KBM-7 (cell line): ENCODE data around the gene BICRAL.

Experiments
- DNase-seq: peaks from one replicate; pipeline ENCODE4 v3.0.0-alpha.2; 2015
- in situ Hi-C: fragments of 300-500 bp; cut with MboI; formaldehyde crosslinking; loops from 2 replicates; pipeline ENCODE4 v1.14.3; 2020; ENCODE audit warnings: low sequenced_read_pairs, low pct_unique_long_range_greater_than_20kb, mixed read lengths

The BICRAL gene

GRCh38 chr6:42820512-42821340, 38.9 kb downstream of the BICRAL start:
- DNase-seq, result no peak
- in situ Hi-C loops, result no loop called here

- DNase-seq, result no peak
- in situ Hi-C loops, result no loop called here
Measured at GRCh38 chr6:42821341-42821668, 39.5 kb downstream of the BICRAL start.

DNA sequence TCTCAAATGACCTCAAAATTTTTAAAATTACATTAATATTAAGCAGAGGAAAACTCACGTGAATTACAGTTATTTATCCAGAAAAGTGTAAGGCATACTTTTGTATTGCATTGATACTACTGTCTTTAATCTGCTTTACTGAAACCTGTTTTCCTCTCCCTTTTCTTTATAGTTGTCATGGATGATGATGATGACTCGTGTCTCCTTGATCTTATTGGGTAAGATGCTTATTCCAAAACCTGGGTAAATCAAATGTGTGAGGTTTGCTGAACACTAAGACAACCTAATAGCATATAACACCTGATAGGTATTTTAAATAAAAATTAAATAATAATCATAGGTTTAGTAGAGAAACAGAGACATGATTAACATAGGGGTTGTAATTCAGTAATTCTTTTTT, 40.0 kb downstream of the BICRAL start:
- no peak for DNase-seq
- in situ Hi-C loops, result no loop called here

DNA sequence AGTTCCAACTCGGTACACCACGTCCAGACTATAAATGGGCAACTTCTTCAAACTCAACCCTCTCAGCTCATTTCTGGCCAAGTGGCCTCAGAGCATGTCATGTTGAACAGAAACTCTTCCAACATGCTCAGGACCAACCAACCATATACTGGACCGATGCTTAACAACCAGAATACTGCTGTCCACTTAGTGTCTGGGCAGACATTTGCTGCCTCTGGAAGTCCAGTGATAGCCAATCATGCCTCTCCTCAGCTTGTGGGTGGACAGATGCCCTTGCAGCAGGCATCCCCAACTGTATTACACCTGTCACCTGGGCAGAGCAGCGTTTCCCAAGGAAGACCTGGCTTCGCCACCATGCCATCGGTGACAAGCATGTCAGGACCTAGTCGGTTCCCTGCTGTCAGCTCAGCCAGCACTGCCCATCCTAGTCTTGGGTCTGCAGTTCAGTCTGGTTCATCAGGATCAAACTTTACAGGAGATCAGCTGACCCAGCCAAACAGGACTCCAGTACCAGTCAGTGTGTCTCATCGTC, 47.8 kb downstream of the BICRAL start:
- in situ Hi-C loops, result no loop called here

DNA sequence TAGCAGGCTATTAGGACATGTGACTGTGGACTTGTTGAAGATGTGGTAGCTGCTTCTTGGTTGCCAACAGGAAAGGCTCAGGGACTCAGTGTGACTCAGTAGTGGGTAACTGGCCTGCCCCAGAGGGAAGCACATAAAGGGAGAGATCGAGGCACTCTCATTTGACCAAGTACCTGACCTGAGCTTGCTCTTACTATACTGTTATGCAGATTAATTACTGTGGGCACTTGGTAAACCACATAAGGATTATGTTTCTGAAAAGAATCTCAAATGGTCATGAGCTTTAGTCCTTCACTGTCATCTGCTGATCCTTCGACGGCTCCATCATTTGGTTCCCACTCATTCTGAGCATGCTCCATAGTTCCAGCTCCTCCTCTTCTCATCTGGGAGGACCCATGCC, 49.4 kb downstream of the BICRAL start:
- no peak for DNase-seq
- in situ Hi-C loops, result no loop called here

More for the DNA sequence above, 47.8 kb downstream of the BICRAL start:
- DNase-seq, result no peak

- in situ Hi-C loops, result no loop called here
- DNase-seq, result no peak
Measured at GRCh38 chr6:42834056-42834455, 52.2 kb downstream of the BICRAL start.

DNA sequence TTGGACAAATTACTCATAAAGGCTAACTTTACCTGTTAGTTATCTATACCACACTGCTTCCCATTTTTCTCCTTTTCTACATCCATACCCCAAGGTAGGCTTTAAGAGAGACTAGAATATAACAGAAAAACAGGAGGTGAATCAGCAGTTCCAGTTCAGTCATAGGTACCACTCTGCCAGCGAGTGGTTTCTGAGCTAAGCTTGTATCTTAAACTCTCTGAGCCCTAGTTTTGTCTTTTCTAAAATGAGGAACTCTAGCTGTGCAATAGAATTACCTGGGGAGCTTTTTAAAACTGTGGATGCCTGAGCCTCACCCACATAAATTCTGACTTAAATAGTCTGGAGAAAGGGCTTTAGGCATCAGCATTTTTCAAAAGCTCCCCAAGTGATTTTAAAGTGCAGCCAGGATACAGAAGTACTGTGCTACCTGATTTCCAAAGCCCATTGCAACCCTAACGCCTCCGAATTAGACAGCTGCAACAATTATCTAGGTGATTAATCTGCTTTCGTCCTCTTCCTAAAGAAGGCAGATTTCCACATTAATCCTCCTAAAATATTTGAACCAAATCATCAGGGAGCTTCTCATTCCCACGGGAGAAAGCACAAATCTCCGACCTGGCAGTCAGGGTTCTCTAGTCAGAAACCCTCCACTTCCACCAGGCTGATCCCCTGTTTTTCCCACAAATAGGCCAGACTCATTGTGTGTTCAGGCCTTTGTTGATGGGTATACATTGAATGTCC, 60.2 kb downstream of the BICRAL start:
- no peak for DNase-seq
- in situ Hi-C loops, result no loop called here

DNA sequence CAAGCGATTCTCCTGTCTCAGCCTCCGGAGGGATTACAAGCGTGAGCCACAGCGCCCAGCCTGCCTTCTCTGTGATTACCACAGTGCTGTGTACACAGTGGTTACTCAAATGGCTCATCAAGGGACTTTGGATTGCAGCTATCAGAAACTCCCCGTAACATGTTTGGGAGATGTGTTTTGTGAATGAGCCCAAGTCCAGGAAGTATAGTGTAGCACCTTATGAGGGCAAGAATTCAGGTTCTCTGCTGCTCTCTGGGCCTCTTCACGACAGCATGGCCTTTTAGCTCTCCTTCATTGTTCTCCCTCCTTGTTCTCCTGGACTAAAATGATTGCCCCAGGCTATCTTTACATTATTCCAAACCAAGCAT, 63.5 kb downstream of the BICRAL start:
- in situ Hi-C loops, result no loop called here
- DNase-seq, result no peak

- in situ Hi-C loops, result no loop called here
- no peak for DNase-seq
Measured at GRCh38 chr6:42846505-42846904, 64.7 kb downstream of the BICRAL start.

- no peak for DNase-seq
- in situ Hi-C loops, result no loop called here
Measured at GRCh38 chr6:42848700-42849099, 66.8 kb downstream of the BICRAL start.

DNA sequence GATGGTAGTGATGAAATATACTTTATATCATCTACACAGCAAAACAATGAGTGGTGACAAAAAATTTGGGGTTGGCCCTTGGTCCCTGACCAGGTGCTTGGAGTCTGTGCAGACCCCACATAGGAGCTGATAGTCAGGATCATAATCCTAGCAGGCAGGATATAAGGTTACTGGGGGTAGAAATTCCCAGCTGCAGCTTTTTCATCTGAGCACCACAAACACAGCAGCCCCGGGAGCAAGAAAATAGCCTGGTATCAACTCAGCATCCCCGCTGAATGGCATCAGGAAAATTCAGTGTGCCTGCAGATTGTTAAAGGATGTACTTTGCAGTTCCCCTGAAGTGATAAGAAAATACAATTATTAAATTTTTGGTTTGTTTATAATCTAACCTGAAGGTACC, 69.7 kb downstream of the BICRAL start:
- DNase-seq, result no peak
- in situ Hi-C loops, result loop anchor here (25.0 kb wide), 1 partner anchor 189 kb away; no protein-coding TSS in a partner anchor

DNA sequence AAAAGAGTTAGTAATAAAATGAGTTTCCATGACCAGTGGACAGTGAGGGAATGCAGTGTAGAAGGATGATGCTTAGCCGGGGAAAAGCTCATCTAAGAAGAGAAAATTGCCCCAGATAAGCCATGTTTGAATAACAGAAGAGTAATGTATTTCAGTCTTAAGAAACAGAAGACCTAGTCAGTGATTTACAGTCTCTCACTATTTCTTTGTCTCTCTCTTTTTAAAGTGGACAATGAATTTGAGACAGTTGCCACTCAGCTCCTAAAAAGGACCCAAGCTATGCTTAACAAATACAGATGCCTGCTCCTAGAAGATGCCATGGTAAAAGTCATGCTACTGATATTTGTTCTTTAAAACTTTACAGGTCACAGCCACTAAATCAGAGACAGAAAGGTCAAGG, 78.2 kb downstream of the BICRAL start:
- no peak for DNase-seq
- in situ Hi-C loops, result loop anchor here (25.0 kb wide), 1 partner anchor 198 kb away; no protein-coding TSS in a partner anchor

DNA sequence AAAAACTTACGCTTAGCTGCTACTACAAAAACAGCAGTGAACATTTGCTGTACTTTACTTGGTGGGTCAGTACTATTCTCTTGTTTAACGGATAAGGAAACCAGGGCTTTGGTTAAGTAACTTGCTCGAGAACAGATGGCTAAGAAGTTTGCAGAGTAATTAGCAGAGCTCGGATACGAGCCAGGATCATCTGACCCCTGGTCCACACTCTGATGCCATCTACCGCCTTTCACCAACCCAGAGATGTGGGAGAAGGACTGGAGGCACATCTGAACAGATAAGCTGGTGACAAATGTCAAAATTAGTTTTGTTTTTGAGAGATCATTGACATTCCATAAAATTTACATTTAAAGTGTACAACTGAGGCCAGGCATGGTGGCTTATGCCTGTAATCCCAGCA, 78.6 kb downstream of the BICRAL start:
- in situ Hi-C loops, result loop anchor here (25.0 kb wide), 1 partner anchor 198 kb away; no protein-coding TSS in a partner anchor
- no peak for DNase-seq

- no peak for DNase-seq
- in situ Hi-C loops, result loop anchor here (25.0 kb wide), 1 partner anchor 202 kb away; no protein-coding TSS in a partner anchor
Measured at GRCh38 chr6:42864602-42865001, 82.8 kb downstream of the BICRAL start.

DNA sequence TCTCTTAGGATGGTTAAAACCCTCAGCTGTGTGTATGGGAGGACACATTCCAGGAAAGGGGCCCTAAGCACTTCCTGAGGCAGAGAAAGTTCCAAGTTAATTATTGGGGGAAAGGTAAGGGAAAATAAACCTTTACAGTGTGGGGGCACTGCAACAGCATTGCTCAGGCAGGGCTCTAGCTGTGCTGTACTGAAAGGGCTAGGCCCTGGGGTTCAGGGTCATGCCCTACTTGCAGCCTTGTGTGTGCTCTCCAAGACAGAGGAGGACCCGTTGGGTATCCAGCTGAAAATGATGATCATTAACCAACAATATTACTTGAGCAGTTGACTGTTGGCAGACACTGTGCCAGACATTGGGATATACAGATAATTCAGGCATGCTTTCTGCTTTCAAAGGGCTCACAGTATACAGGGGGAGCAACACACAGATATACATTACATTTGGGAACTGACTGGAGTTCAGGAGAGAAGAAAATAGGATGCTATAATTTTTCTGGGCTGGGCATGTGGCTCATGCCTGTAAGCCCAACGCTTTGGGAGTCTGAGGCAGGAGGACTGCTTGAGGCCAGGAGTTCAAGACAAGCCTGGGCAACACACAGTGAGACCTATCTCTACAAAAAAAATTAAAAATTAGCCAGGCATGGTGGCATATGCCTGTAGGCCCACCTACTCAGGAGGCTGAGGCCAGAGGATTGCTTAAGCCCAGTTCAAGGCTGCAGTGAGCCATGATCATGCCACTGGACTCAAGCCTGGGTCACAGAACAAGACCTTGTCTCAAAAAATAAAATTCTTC, 88.5 kb downstream of the BICRAL start:
- DNase-seq, result no peak
- in situ Hi-C loops, result loop anchor here (25.0 kb wide), 1 partner anchor 208 kb away; no protein-coding TSS in a partner anchor

DNA sequence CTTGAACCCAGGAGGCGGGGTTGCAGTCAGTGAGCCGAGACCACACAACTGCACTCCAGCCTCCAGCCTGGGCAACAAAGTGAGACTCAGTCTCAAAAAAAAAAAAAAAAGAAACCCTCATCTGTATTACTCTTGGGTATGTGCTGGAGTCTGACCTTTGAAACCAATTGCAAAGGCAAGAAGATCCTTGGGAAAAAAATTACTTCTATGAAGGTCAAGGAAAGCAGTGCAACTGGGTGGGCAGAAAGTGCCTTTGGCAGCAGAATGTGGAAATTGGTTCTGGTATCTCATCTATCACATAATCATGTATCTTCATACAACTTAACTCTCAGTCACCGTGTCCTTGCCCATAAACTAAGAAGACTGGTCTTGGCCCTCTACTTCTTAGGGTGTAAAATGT, 89.9 kb downstream of the BICRAL start:
- in situ Hi-C loops, result loop anchor here (25.0 kb wide), 1 partner anchor 209 kb away; no protein-coding TSS in a partner anchor

DNA sequence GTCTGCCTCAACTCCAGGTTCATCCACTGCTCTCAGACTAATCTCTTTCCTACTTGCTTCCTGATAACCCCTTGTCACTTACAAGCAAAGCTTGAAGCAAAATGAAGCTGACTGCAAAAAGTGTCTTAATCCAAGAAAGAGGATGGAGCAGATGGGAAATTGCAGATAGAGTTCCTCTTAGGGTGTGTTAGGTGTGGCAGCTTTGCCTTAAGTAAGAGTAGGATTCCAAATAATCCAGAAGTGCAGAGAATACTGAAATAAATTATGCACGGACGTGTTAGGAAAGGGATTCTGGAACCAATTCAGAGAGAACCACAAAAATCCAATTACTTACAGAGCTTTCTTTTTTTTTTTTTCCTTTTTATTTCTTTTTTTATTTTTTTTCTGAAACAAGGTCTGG, 91.5 kb downstream of the BICRAL start:
- no peak for DNase-seq
- in situ Hi-C loops, result loop anchor here (25.0 kb wide), 1 partner anchor 211 kb away; no protein-coding TSS in a partner anchor

More for the DNA sequence above, 89.9 kb downstream of the BICRAL start:
- DNase-seq, result no peak

- in situ Hi-C loops, result no loop called here
- DNase-seq, result no peak
Measured at GRCh38 chr6:42877695-42878094, 95.8 kb downstream of the BICRAL start.
